GM21367 (cell line): Measurements from ENCODE around the gene PPP1R1B.

ENCODE experiments used
- ATAC-seq: cut with Tn5 transposase; IDR thresholded peaks from one replicate; pipeline ENCODE4 v1.9.1; 2021; ENCODE audit not compliant: unreplicated experiment

PPP1R1B gene

GRCh38 chr17:39666601-39667261, 40.0 kb downstream of the PPP1R1B start:
- no peak for ATAC-seq

DNA sequence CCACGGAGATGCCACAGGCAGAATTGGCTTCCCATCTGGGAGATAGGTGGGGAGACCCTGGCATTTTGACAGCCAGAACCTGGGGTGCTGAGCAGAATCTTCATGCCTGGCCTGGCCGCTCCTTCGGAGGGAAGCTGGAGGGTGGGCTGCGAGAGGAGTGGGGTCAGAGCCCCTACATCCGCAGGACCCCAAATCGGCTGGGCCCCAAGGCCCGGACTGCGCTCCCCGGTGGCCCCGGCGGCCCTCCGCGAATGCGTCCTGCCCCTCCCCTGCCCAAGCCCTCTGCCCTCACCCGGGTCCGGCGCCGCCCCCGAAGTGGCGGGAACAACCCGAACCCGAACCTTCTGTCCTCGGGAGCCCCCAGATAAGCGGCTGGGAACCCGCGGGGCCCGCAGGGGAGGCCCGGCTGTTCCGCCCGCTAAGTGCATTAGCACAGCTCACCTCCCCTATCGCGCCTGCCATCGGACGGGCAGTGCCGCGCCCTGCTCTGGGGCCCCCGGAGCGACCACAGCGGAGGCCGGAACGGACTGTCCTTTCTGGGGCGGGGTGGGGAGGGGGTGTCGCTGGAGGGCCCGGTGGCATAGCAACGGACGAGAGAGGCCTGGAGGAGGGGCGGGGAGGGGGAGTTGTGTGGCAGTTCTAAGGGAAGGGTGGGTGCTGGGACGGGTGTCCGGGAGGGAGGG, 40.7 kb downstream of the PPP1R1B start:
- ATAC-seq, result no peak

DNA sequence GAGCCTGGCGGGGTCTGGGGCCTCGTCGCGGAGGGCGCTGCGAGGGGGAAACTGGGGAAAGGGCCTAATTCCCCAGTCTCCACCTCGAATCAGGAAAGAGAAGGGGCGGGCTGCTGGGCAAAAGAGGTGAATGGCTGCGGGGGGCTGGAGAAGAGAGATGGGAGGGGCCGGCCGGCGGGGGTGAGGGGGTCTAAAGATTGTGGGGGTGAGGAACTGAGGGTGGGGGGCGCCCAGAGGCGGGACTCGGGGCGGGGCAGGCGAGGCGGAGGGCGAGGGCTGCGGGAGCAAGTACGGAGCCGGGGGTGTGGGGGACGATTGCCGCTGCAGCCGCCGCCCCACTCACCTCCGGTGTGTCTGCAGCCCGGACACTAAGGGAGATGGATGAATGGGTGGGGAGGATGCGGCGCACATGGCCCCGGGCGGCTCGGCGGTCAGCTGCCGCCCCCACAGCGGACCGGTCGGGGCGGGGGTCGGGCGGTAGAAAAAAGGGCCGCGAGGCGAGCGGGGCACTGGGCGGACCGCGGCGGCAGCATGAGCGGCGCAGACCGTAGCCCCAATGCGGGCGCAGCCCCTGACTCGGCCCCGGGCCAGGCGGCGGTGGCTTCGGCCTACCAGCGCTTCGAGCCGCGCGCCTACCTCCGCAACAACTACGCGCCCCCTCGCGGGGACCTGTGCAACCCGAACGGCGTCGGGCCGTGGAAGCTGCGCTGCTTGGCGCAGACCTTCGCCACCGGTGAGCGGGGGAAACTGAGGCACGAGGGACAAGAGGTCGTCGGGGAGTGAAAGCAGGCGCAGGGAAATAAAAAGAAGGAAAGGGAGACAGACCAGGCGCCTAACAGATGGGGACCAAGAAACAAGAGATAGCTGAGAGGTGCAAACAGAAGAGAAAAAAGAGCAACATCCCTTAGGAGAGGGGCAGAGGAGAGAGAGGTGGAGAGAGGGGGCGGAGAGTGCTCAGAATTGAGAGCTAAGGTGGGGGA, 41.5 kb downstream of the PPP1R1B start, which contains the start of gene PNMT:
Gene PNMT, plus strand, starts transcription at position 509 of the 980 bp plus-strand sequence. Its CDS starts 23 bp downstream, at position 532.
- ATAC-seq, result no peak

DNA sequence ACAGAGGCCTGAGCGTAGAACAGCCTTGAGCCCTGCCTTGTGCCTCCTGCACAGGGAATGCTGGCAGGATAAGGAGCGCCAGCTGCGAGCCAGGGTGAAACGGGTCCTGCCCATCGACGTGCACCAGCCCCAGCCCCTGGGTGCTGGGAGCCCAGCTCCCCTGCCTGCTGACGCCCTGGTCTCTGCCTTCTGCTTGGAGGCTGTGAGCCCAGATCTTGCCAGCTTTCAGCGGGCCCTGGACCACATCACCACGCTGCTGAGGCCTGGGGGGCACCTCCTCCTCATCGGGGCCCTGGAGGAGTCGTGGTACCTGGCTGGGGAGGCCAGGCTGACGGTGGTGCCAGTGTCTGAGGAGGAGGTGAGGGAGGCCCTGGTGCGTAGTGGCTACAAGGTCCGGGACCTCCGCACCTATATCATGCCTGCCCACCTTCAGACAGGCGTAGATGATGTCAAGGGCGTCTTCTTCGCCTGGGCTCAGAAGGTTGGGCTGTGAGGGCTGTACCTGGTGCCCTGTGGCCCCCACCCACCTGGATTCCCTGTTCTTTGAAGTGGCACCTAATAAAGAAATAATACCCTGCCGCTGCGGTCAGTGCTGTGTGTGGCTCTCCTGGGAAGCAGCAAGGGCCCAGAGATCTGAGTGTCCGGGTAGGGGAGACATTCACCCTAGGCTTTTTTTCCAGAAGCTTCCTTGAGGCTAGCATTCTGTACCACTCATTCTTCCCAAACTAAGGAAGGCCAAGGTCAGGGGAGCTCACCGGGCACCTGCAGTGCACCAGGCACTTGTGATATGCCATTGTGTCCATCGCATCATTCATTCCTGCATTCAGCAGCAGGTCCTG, 43.4 kb downstream of the PPP1R1B start:
- no peak for ATAC-seq

- ATAC-seq, result no peak
Measured at GRCh38 chr17:39670746-39671145, 44.0 kb downstream of the PPP1R1B start.

DNA sequence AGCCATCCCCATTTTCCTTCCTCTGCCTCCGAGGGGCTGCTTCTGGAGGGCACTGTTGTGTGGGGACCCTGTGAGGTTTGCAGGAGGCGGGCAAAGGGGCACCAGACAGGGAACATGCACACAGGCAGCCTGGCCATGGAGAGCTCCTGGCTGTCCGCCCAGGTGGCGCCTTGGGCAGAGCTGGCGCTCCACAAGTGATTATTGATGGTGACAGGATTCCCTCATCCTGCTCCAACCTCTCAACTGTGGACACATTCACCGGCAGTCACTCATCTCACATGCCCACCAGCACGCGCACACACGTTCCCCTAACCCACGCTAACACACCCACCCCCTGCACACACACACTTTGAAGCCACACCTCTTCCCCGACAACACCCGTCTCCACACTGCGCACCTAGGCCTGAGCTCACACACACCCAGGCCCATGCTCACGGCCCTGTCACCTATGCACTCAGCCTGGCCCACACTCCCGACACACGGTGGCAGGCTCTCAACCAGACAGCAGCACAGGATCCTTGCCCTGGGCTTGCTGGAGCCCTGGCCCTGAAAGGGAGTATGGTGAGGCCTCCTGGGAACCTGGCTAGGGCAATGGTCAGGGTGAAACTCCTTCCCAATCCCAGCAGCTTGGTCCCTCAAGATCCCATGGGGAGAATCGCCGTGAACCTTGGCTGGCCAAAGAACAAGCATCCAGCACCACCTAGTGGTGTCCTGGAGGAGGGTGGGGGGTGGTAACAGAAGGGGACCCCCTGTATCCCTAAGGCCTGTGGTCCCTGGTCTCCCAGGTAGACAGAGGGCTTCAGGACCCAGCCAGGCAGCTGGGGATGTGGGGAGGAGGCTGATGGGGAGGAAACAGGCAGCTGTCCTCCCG, 45.1 kb downstream of the PPP1R1B start:
- ATAC-seq, result no peak

DNA sequence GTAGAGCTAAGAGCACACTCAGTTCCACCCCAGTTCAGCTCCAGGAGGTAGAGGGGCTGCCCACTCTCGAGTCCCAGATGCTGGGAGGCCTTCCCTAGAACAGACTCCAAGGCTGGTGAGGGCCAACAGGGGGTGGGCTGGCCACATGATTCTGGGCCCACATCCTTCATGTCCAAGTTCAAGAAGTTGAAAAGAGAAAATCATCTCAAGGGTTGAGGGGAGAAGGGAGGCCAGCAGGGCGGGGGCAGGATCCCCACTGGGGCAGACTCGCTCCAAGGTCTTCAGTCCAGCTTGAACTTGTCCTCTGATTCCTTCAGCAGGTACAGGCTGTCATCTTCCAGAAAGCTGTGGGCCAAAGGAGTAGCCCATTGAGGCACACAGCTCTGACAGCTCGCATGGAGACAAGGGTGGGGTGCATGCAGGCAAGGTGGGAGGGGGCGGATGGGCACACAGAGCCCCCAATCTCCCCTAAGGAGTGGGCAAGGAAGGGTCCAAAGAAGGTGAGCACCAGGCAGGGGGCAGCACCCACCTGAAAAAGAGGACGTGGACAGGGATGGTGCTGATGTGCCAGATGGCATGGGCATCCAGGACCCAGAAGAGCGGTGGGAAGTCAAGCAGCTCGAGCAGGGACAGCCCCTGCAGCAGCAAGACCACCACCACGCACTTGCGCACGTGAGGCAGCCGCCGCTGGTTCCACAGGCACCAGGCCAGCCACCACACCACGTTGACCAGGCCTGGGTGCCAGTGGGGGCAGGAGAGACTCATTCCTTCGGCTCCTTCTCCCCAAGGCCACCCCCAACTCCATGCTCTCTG, 46.0 kb downstream of the PPP1R1B start:
- ATAC-seq, result no peak

DNA sequence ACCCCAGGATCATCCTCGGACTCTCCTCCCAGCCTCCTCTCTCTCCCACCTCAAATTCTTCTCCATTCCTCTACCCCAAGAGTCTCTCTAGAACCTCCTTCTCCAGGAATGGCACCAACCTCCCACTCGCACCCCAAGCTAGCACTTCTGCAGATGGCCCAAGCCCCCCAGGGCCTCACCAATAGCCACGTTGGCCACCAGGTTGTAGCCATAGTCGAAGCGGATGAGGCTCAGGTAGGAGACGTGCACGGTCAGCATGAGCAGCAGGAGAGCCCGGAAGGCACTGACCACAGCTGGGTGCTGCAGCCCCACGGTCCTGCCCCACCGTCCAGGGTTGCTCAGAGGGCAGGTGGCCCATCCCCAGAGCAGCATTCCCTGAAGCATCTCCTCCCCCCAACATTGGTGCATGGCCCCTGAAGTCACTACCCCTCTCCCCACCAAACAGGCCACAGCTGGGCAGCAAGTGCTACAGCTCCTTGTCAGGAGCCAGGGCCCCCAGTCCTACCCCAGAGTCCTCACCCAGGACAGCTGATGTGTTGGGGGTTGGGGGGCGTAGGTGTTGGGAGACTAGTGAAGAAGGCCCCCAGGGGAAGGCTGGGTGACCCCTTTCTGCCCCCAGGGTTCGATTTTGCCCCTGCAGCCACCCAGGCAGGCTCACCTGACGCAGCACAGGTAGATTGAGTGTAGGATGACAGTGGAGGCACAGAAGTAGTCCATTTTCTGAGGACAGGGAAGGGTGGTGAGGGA, 46.8 kb downstream of the PPP1R1B start:
- ATAC-seq, result no peak

DNA sequence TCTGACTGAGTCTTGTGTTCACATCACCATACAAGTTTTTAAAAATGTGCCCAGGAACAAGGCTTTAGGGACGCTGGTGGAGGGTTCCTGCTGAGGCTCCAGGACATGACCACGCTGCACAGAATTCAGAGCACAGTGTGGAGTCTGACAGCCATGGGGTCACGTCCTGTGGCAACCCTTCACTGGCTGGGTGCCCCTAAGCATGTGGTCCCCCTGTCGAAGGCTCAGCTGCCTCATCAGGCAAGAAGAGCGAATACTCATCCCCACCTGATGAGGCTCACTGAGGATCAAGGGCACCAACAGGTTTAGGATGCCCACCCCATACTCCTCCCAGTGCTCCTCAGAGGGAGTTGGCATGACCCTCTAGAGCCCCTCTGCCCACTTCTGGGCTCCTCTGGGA, 47.4 kb downstream of the PPP1R1B start:
- no peak for ATAC-seq

DNA sequence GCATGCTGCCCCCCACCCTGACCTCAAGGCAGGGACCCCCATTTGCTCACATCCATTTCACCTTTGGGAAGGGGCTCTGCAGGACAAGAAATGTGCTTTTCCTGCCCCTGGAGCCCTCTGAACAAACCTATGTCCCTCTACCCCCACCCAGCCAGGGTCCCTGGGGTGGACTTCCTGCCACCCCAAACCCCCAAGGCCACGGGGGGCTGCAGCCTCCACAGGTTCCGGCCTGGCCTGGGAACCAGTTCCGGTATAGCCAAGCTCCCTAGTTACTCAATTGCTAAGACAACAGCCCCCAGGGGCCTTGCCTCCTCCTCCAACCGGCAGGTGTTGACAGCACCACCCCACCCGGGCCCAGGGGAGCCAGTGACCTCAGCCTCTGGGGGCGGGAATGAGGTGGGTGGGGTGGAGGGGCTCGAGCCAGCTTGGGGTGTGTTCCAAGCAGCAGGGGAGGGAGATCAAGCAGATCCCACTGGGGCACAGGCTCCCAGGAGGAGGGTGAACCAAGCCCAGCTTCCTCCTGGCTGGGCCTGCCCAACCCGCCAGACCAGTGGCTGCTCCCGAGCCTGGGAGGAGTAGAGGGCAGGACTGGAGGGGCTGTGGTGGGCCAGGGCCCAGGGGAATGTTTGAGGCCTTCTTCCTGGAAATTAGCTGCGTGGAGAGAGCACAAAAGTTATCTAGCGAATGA, 48.1 kb downstream of the PPP1R1B start:
- no peak for ATAC-seq

DNA sequence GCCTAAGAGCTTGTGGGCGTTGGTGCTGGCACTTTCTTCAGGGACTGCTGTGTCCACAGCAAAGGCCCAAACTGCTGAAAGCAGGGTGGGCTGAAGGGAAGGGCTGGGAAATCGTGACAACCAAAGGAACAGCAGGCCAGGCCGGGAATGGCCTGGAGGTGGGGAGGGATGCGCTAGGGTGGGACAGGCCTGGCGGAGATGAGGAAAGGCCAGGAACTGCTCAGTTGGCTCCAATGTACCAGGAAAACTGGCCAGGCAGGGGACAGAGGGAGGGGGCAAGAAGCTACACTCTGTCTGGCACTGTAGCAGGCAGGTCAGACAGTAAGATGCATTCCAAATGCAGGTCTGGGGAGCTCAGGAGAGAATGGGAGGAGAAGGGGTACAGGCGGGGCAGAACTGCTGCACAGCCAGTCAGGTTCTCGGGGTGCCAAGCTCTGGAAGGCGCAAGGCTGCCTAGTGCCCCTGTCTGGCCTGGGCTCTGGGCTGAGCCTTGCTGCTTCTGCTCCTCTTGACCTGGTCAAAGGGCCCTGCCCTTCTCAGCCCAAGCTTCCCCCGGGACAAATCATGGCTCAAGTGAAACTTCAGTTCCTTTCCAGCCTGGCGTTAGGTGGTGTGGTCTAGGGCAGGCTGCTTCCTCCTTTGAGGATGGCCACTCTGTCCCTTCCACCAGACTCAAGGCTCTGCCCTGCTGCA, 48.8 kb downstream of the PPP1R1B start:
- no peak for ATAC-seq

DNA sequence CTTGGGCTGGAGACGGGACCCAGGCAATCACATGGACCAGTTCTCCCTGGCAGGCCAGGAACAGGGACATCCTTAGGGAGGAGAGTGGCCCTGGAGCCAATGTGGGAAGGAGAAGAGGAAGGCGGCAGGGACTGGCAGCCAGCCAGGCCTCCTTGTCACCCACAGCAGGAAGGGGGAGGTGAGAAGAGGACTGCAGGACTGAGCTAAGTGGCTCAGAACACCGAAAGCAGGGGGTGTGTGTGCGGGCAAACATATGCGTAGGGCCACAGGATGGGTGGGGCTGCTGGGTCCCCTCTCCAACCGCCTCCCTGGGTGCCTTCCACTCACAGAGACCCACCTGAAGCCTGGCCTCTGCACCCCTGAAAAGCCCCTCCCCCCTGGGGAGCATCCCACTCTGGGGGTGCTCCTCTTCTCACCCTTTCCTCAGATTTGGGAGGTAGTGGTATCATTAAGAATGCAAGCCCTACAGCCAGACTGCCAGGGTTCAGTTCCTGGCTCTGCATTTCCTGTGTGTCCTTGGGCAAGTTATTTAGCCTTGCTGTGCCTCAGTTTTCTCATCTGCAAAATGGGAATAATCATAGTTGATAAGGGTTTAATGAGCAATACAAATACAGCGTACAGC, 49.6 kb downstream of the PPP1R1B start:
- no peak for ATAC-seq

DNA sequence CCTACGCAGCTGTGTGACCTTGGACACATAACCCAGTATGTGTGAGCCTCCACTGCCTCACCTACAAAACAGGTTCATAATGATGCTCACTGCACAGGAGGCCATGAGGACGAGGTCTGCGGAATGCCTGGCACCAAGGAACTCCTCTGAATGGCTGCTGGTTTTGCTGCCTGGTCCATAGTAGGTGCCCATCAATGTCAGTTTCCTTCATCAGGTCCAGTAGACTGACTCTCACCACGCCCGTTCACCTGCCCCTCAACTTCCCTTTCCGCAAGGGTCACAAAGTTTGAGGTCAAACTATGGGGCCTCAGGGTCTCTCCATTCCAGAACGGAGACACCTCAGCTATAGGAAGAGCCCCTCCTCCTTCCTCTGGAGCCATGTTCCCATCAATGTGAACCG, 50.3 kb downstream of the PPP1R1B start:
- no peak for ATAC-seq

DNA sequence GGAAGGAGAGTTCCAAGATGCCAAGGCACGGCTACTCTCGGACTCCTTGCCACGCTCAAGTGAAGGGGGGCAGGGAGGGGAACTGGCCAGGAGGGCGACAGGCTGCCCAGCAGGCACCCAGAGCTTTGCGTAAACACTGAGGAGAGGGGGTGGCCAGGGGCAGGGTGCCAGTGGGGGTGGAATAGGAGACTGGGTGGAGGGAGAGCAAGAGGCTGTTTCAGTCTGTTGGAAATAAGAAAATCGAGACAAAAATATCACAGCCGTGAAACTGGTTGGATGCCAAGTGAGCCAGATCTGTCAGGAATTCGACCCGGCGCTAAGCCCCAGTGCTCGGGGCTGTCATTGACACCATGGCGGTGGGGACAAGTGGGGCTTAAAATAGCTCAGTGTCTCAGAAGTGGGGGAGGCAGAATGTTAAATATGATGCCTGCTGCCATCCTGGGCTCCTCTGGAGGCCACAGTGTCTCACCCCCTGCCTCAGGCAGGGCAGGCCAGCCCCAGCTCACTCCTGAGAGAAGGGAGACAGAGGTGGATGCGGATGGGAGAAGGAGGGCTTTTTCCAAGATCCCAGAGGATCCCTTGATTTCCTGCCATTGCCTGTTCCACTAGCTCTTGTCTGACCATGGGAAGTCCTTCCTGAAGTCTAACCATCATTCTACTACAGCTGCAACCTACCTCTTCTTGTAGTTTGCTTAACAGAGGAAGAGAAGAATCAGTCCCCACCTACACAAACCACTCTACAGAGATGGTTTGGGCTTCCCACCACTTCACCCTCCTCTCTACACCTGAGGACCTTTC, 51.0 kb downstream of the PPP1R1B start:
- ATAC-seq, result no peak

DNA sequence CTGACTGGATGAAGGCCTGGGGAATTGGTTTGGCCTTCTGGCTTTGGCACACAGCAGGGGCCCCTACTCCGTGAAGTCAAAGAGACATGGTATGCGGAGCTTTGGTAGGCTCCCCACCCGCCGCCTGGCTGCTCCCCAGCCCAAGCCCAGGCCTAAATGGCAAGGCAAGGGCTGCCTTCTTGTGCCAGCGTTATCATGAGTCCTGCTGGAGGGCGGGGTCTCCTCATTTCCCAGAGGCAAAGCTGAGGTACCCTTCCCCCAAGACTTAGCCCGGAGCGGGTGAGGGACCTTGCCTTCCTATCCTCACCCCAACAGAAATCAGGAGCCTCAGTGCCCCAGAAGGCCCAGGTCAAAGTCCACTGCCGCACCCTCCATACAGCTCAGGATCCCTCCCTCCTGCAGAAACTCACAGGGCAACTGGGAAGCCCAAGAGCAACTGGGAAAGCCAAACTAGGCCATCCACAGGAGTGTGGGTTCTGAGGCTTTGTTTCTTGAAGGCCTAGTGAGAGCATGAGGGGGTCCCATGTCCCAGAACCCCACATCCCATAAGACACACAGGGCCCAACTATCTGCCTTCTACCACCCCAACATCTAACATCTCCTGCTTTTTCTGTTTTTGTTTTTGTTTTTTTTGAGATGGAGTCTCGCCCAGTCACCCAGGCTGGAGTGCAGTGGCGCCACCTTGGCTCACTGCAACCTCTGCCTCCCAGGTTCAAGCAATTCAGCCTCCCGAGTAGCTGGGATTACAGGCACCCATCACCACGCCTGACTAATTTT, 51.8 kb downstream of the PPP1R1B start:
- no peak for ATAC-seq
